ENCODE measurements around the gene GPR37L1. TPM values are rescaled to one million over a fixed set of nuclear protein-coding genes. Genes with fewer than 3 reads are reported as not detected.
"Not testable (repeated sequence)": the region's sequence is repeated elsewhere in the genome, so short reads cannot be mapped to it uniquely, and the experiment has no call there.

The GPR37L1 gene
- total RNA-seq, 1 donor from 2014 or later = not detected

GRCh38 chr1:202165942-202166843 is 43.5 kb downstream of the GPR37L1 start:
- H3K27me3 Mint-ChIP-seq (ENCODE audit: unreplicated experiment) = no peaks in the 10 kb centered on the region
- no peak for TF ChIP-seq CTCF (IDR thresholded peaks at IDR 0.05)
- H3K4me1 Mint-ChIP-seq (ENCODE audit: unreplicated experiment) = peaks cover 6% of the 10 kb centered on the region
- no peak for DNase-seq (ENCODE audit: extremely low spot score, unreplicated experiment)
- no peak overlapping the region for H3K27ac Mint-ChIP-seq (ENCODE audit: unreplicated experiment)
- no peaks in the 10 kb centered on the region for H3K36me3 Mint-ChIP-seq (ENCODE audit: unreplicated experiment)
- no peak overlapping the region for H3K4me3 Mint-ChIP-seq (ENCODE audit: unreplicated experiment)
- H3K9me3 Mint-ChIP-seq (ENCODE audit: unreplicated experiment) = no peaks in the 10 kb centered on the region

- H3K27me3 Mint-ChIP-seq (ENCODE audit: unreplicated experiment); DNase-seq (ENCODE audit: extremely low spot score, unreplicated experiment); H3K4me3 Mint-ChIP-seq (ENCODE audit: unreplicated experiment); H3K9me3 Mint-ChIP-seq (ENCODE audit: unreplicated experiment); H3K4me1 Mint-ChIP-seq (ENCODE audit: unreplicated experiment); H3K27ac Mint-ChIP-seq (ENCODE audit: unreplicated experiment); H3K36me3 Mint-ChIP-seq (ENCODE audit: unreplicated experiment): not testable (repeated sequence)
Measured at GRCh38 chr1:202167054-202167453, 44.3 kb downstream of the GPR37L1 start.

- Mint-ChIP-seq H3K27me3 (ENCODE audit: unreplicated experiment) (no peaks in the 10 kb centered on the region), H3K27ac (ENCODE audit: unreplicated experiment) (no peak overlapping the region), H3K4me3 (ENCODE audit: unreplicated experiment) (no peak overlapping the region), H3K4me1 (ENCODE audit: unreplicated experiment) (peaks cover 6% of the 10 kb centered on the region), H3K36me3 (ENCODE audit: unreplicated experiment) (no peaks in the 10 kb centered on the region), H3K9me3 (ENCODE audit: unreplicated experiment) (no peaks in the 10 kb centered on the region)
- no peak for TF ChIP-seq CTCF (IDR thresholded peaks at IDR 0.05)
- no peak for DNase-seq (ENCODE audit: extremely low spot score, unreplicated experiment)
Measured at GRCh38 chr1:202167708-202168415, 45.1 kb downstream of the GPR37L1 start.

- no peak for DNase-seq (ENCODE audit: extremely low spot score, unreplicated experiment)
- H3K4me1 Mint-ChIP-seq (ENCODE audit: unreplicated experiment) = peaks cover 5% of the 10 kb centered on the region
Measured at GRCh38 chr1:202168861-202169260, 46.1 kb downstream of the GPR37L1 start.

GRCh38 chr1:202170726-202171125 is 48.0 kb downstream of the GPR37L1 start:
- no peaks in the 10 kb centered on the region for H3K9me3 Mint-ChIP-seq (ENCODE audit: unreplicated experiment)

More at GRCh38 chr1:202168861-202169260, 46.1 kb downstream of the GPR37L1 start:
- no peak overlapping the region for H3K27ac Mint-ChIP-seq (ENCODE audit: unreplicated experiment)
- H3K4me3 Mint-ChIP-seq (ENCODE audit: unreplicated experiment) = no peak overlapping the region
- no peaks in the 10 kb centered on the region for H3K9me3 Mint-ChIP-seq (ENCODE audit: unreplicated experiment)
- TF ChIP-seq CTCF (IDR thresholded peaks at IDR 0.05) = no peak
- no peaks in the 10 kb centered on the region for H3K27me3 Mint-ChIP-seq (ENCODE audit: unreplicated experiment)
- no peaks in the 10 kb centered on the region for H3K36me3 Mint-ChIP-seq (ENCODE audit: unreplicated experiment)

More at GRCh38 chr1:202170726-202171125, 48.0 kb downstream of the GPR37L1 start:
- Mint-ChIP-seq H3K27ac (ENCODE audit: unreplicated experiment) (no peak overlapping the region), H3K4me1 (ENCODE audit: unreplicated experiment) (peaks cover 5% of the 10 kb centered on the region), H3K36me3 (ENCODE audit: unreplicated experiment) (no peaks in the 10 kb centered on the region), H3K27me3 (ENCODE audit: unreplicated experiment) (no peaks in the 10 kb centered on the region), H3K4me3 (ENCODE audit: unreplicated experiment) (no peak overlapping the region)
- TF ChIP-seq CTCF (IDR thresholded peaks at IDR 0.05) = no peak
- DNase-seq (ENCODE audit: extremely low spot score, unreplicated experiment) = no peak

Data from osteocyte (in vitro differentiated cells).